Subcutaneous abdominal adipose tissue (tissue), 5 donors: ENCODE measurements around the gene GPR142.
"Not testable (repeated sequence)": the region's sequence is repeated elsewhere in the genome, so short reads cannot be mapped to it uniquely, and the experiment has no call there.

ENCODE experiments used
- H3K27ac ChIP-seq: one replicate; pipeline ENCODE4 v1.7.0; 2013; ENCODE audit warnings: low read depth, mild to moderate bottlenecking, inconsistent platforms, low read length, moderate library complexity
- H3K27me3 ChIP-seq, 5 donors: one replicate each; pipeline ENCODE4 v1.7.0; 2013; ENCODE audit warnings: low read length in 5 of 5, inconsistent platforms in 1 of 5; ENCODE audit not compliant: control insufficient read depth in 5 of 5, insufficient read depth in 4 of 5
- H3K36me3 ChIP-seq, 5 donors: one replicate each; pipeline ENCODE4 v1.7.0; 2013; ENCODE audit warnings: low read length in 5 of 5; ENCODE audit not compliant: control insufficient read depth in 5 of 5, insufficient read depth in 5 of 5
- H3K4me1 ChIP-seq, 5 donors: one replicate each; pipeline ENCODE4 v1.7.0; 2013; ENCODE audit warnings: low read length in 5 of 5, mild to moderate bottlenecking in 3 of 5, moderate library complexity in 1 of 5; ENCODE audit not compliant: control insufficient read depth in 5 of 5, insufficient read depth in 5 of 5
- H3K4me3 ChIP-seq, 5 donors: one replicate each; pipeline ENCODE4 v1.7.0; 2013; ENCODE audit warnings: low read length in 5 of 5, low read depth in 1 of 5
- H3K9ac ChIP-seq, 5 donors: one replicate each; pipeline ENCODE4 v1.7.0; 2013; ENCODE audit warnings: low read length in 5 of 5, mild to moderate bottlenecking in 4 of 5, moderate library complexity in 3 of 5
- H3K9me3 ChIP-seq, 5 donors: one replicate each; pipeline ENCODE4 v1.7.0; 2013; ENCODE audit warnings: low read length in 5 of 5; ENCODE audit not compliant: control insufficient read depth in 5 of 5
- donor health status: healthy.
- donor health status: healthy.
- donor health status: healthy.
- donor health status: healthy.
- donor health status: healthy.

GPR142 gene

GRCh38 chr17:74404218-74404617, 36.9 kb downstream of the GPR142 start:
- no peaks in the 10 kb centered on the region for H3K9me3 ChIP-seq
- peaks cover 0 to 6% (median 5%) of the 10 kb centered on the region in 5 donors for H3K27me3 ChIP-seq
- no peak overlapping the region for H3K4me3 ChIP-seq
- H3K36me3 ChIP-seq, result no peaks in the 10 kb centered on the region
- H3K27ac ChIP-seq, result no peak overlapping the region
- no peaks in the 10 kb centered on the region for H3K4me1 ChIP-seq
- no peak overlapping the region for H3K9ac ChIP-seq

- Histone ChIP-seq H3K27ac (no peak overlapping the region), H3K4me3 (no peak overlapping the region)
Measured at GRCh38 chr17:74404789-74405188, 37.5 kb downstream of the GPR142 start.

GRCh38 chr17:74405311-74405710, 38.0 kb downstream of the GPR142 start:
- H3K36me3 ChIP-seq, H3K9ac ChIP-seq, H3K9me3 ChIP-seq: not testable (repeated sequence)

More at GRCh38 chr17:74404789-74405188, 37.5 kb downstream of the GPR142 start:
- H3K36me3 ChIP-seq, result no peaks in the 10 kb centered on the region
- H3K4me1 ChIP-seq, result no peaks in the 10 kb centered on the region
- H3K9me3 ChIP-seq, result no peaks in the 10 kb centered on the region
- peaks cover 0 to 6% (median 5%) of the 10 kb centered on the region in 5 donors for H3K27me3 ChIP-seq
- no peak overlapping the region for H3K9ac ChIP-seq

GRCh38 chr17:74407384-74407783, 40.1 kb downstream of the GPR142 start:
- no peaks in the 10 kb centered on the region for H3K9me3 ChIP-seq
- no peak overlapping the region for H3K9ac ChIP-seq
- no peaks in the 10 kb centered on the region for H3K36me3 ChIP-seq
- no peak overlapping the region for H3K4me3 ChIP-seq
- H3K27me3 ChIP-seq, result peaks cover 0 to 6% (median 5%) of the 10 kb centered on the region in 5 donors
- no peak overlapping the region for H3K27ac ChIP-seq
- no peaks in the 10 kb centered on the region for H3K4me1 ChIP-seq

More at GRCh38 chr17:74405311-74405710, 38.0 kb downstream of the GPR142 start:
- not testable (repeated sequence) for H3K4me3 ChIP-seq, H3K27ac ChIP-seq, H3K27me3 ChIP-seq, H3K4me1 ChIP-seq

GRCh38 chr17:74408262-74408661, 41.0 kb downstream of the GPR142 start:
- no peaks in the 10 kb centered on the region for H3K4me1 ChIP-seq
- H3K36me3 ChIP-seq, result no peaks in the 10 kb centered on the region
- H3K9ac ChIP-seq, result no peak overlapping the region
- peaks cover 0 to 6% (median 5%) of the 10 kb centered on the region in 5 donors for H3K27me3 ChIP-seq
- H3K9me3 ChIP-seq, result no peaks in the 10 kb centered on the region
- H3K4me3 ChIP-seq, result no peak overlapping the region
- no peak overlapping the region for H3K27ac ChIP-seq

- no peaks in the 10 kb centered on the region for H3K36me3 ChIP-seq
- H3K27ac ChIP-seq, result no peak overlapping the region
- H3K9me3 ChIP-seq, result no peaks in the 10 kb centered on the region
- H3K27me3 ChIP-seq, result peaks cover 0 to 6% (median 4%) of the 10 kb centered on the region in 5 donors
- H3K4me1 ChIP-seq, result no peaks in the 10 kb centered on the region
- no peak overlapping the region for H3K9ac ChIP-seq
- H3K4me3 ChIP-seq, result no peak overlapping the region
Measured at GRCh38 chr17:74408815-74409214, 41.5 kb downstream of the GPR142 start.

- Histone ChIP-seq H3K27me3 (no peaks in the 10 kb centered on the region), H3K36me3 (no peaks in the 10 kb centered on the region), H3K9ac (no peak overlapping the region), H3K9me3 (no peaks in the 10 kb centered on the region), H3K4me3 (no peak overlapping the region), H3K4me1 (no peaks in the 10 kb centered on the region), H3K27ac (no peak overlapping the region)
Measured at GRCh38 chr17:74410001-74410443, 42.7 kb downstream of the GPR142 start.

- Histone ChIP-seq H3K4me1 (no peaks in the 10 kb centered on the region), H3K27me3 (peaks cover 0 to 2% (median 0%) of the 10 kb centered on the region in 5 donors), H3K9ac (no peak overlapping the region), H3K9me3 (no peaks in the 10 kb centered on the region), H3K27ac (no peak overlapping the region), H3K4me3 (no peak overlapping the region), H3K36me3 (no peaks in the 10 kb centered on the region)
Measured at GRCh38 chr17:74412581-74412980, 45.3 kb downstream of the GPR142 start.

- Histone ChIP-seq H3K4me3 (no peak overlapping the region), H3K9ac (no peak overlapping the region), H3K27me3 (peaks cover 0 to 2% (median 0%) of the 10 kb centered on the region in 5 donors), H3K36me3 (no peaks in the 10 kb centered on the region), H3K9me3 (no peaks in the 10 kb centered on the region), H3K27ac (no peak overlapping the region), H3K4me1 (no peaks in the 10 kb centered on the region)
Measured at GRCh38 chr17:74413491-74413890, 46.2 kb downstream of the GPR142 start.

GRCh38 chr17:74414510-74414909, 47.2 kb downstream of the GPR142 start:
- H3K27ac ChIP-seq, result no peak overlapping the region
- no peaks in the 10 kb centered on the region for H3K9me3 ChIP-seq
- H3K36me3 ChIP-seq, result no peaks in the 10 kb centered on the region
- no peaks in the 10 kb centered on the region for H3K4me1 ChIP-seq
- no peak overlapping the region for H3K9ac ChIP-seq
- no peak overlapping the region for H3K4me3 ChIP-seq
- peaks cover 0 to 2% (median 0%) of the 10 kb centered on the region in 5 donors for H3K27me3 ChIP-seq
